Measurements from ENCODE around the gene SGMS1.

SGMS1 gene

GRCh38 chr10:50613726-50614443 is 9.9 kb downstream of the SGMS1 start:
- H3K4me3 ChIP-seq (ENCODE audit: low read depth, low read length): no peak overlapping the region

- no peak overlapping the region for H3K4me3 ChIP-seq (ENCODE audit: low read depth, low read length)
Measured at GRCh38 chr10:50613150-50613549, 10.6 kb downstream of the SGMS1 start.

- H3K4me3 ChIP-seq (ENCODE audit: low read depth, low read length): no peak overlapping the region
Measured at GRCh38 chr10:50610368-50610767, 13.4 kb downstream of the SGMS1 start.

GRCh38 chr10:50607356-50607925 is 16.3 kb downstream of the SGMS1 start:
- H3K4me3 ChIP-seq (ENCODE audit: low read depth, low read length): no peak overlapping the region

GRCh38 chr10:50605951-50606270 is 17.8 kb downstream of the SGMS1 start:
- no peak overlapping the region for H3K4me3 ChIP-seq (ENCODE audit: low read depth, low read length)

GRCh38 chr10:50605269-50605950 is 18.3 kb downstream of the SGMS1 start:
- no peak overlapping the region for H3K4me3 ChIP-seq (ENCODE audit: low read depth, low read length)

- H3K4me3 ChIP-seq (ENCODE audit: low read depth, low read length): no peak overlapping the region
Measured at GRCh38 chr10:50604809-50605208, 18.9 kb downstream of the SGMS1 start.

- H3K4me3 ChIP-seq (ENCODE audit: low read depth, low read length): no peak overlapping the region
Measured at GRCh38 chr10:50604049-50604640, 19.6 kb downstream of the SGMS1 start.

GRCh38 chr10:50603151-50603850 is 20.5 kb downstream of the SGMS1 start:
- no peak overlapping the region for H3K4me3 ChIP-seq (ENCODE audit: low read depth, low read length)

- H3K4me3 ChIP-seq (ENCODE audit: low read depth, low read length): no peak overlapping the region
Measured at GRCh38 chr10:50601974-50602373, 21.8 kb downstream of the SGMS1 start.

GRCh38 chr10:50600831-50601477 is 22.8 kb downstream of the SGMS1 start:
- no peak overlapping the region for H3K4me3 ChIP-seq (ENCODE audit: low read depth, low read length)

GRCh38 chr10:50600286-50600685 is 23.5 kb downstream of the SGMS1 start:
- H3K4me3 ChIP-seq (ENCODE audit: low read depth, low read length): no peak overlapping the region

- no peak overlapping the region for H3K4me3 ChIP-seq (ENCODE audit: low read depth, low read length)
Measured at GRCh38 chr10:50596897-50597296, 26.9 kb downstream of the SGMS1 start.

- no peak overlapping the region for H3K4me3 ChIP-seq (ENCODE audit: low read depth, low read length)
Measured at GRCh38 chr10:50596456-50596855, 27.3 kb downstream of the SGMS1 start.

- H3K4me3 ChIP-seq (ENCODE audit: low read depth, low read length): no peak overlapping the region
Measured at GRCh38 chr10:50595785-50596184, 28.0 kb downstream of the SGMS1 start.

- no peak overlapping the region for H3K4me3 ChIP-seq (ENCODE audit: low read depth, low read length)
Measured at GRCh38 chr10:50593523-50594376, 30.0 kb downstream of the SGMS1 start.

GRCh38 chr10:50592961-50593418 is 30.8 kb downstream of the SGMS1 start:
- H3K4me3 ChIP-seq (ENCODE audit: low read depth, low read length): no peak overlapping the region

- H3K4me3 ChIP-seq (ENCODE audit: low read depth, low read length): no peak overlapping the region
Measured at GRCh38 chr10:50590935-50591334, 32.8 kb downstream of the SGMS1 start.

GRCh38 chr10:50586740-50587088 is 37.0 kb downstream of the SGMS1 start:
- H3K4me3 ChIP-seq (ENCODE audit: low read depth, low read length): no peak overlapping the region
